Measurements from ENCODE around the gene SLC16A2. TPM values are rescaled to one million over a fixed set of nuclear protein-coding genes. Genes with fewer than 3 reads are reported as not detected.
"Not testable (repeated sequence)": the region's sequence is repeated elsewhere in the genome, so short reads cannot be mapped to it uniquely, and the experiment has no call there.

The SLC16A2 gene
- total RNA-seq, 1 donor from 2014 or later, result 8.1 TPM

- H3K4me1 ChIP-seq, result no peaks in the 10 kb centered on the region
- H3K36me3 ChIP-seq, result no peaks in the 10 kb centered on the region
- TF ChIP-seq CTCF (IDR thresholded peaks at IDR 0.05), result no peak
- no peak for DNase-seq
- H3K9me3 ChIP-seq, result no peaks in the 10 kb centered on the region
- no peak for ATAC-seq
- H3K27ac ChIP-seq, result no peak overlapping the region
- intact Hi-C loops (cut with DNase I), result no loop called here
- H3K4me3 ChIP-seq, result no peak overlapping the region
- no peaks in the 10 kb centered on the region for H3K27me3 ChIP-seq
These were observed 30.3 kb downstream of the SLC16A2 start for GRCh38 chrX:74451450-74452198.

DNA sequence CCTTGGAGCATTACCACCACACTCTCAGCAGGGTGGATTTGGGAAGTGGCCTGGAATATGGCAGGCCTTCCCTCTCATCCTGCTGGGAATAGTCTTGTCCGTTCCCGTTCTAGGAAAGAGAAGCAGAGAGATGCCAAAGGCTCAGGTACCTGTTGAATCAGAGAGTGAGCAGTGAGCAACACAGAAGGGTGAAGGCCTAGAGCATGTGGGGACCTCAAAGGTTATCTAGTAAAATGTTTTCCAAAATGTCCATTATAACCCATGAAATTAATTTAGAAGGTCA, 30.8 kb downstream of the SLC16A2 start:
- TF ChIP-seq CTCF (IDR thresholded peaks at IDR 0.05), result no peak
- Histone ChIP-seq H3K36me3 (no peaks in the 10 kb centered on the region), H3K4me3 (no peak overlapping the region), H3K27me3 (no peaks in the 10 kb centered on the region), H3K4me1 (no peaks in the 10 kb centered on the region), H3K9me3 (no peaks in the 10 kb centered on the region), H3K27ac (no peak overlapping the region)
- ATAC-seq (no peak), DNase-seq (no peak)
- intact Hi-C loops (cut with DNase I), result no loop called here

- H3K27ac ChIP-seq, result no peak overlapping the region
- no peak for TF ChIP-seq CTCF (IDR thresholded peaks at IDR 0.05)
- H3K9me3 ChIP-seq, result no peaks in the 10 kb centered on the region
- no peaks in the 10 kb centered on the region for H3K36me3 ChIP-seq
- intact Hi-C loops (cut with DNase I), result no loop called here
- no peaks in the 10 kb centered on the region for H3K4me1 ChIP-seq
- ATAC-seq (no peak), DNase-seq (no peak)
- H3K4me3 ChIP-seq, result no peak overlapping the region
- no peaks in the 10 kb centered on the region for H3K27me3 ChIP-seq
These were observed 31.9 kb downstream of the SLC16A2 start for GRCh38 chrX:74453178-74453577.

- intact Hi-C loops (cut with DNase I); DNase-seq; ATAC-seq; H3K4me3 ChIP-seq; H3K4me1 ChIP-seq; H3K9me3 ChIP-seq; H3K27ac ChIP-seq; H3K27me3 ChIP-seq; H3K36me3 ChIP-seq: not testable (repeated sequence)
These were observed 32.9 kb downstream of the SLC16A2 start for GRCh38 chrX:74454233-74454632.

- intact Hi-C loops (cut with DNase I), result no loop called here
- no peaks in the 10 kb centered on the region for H3K4me1 ChIP-seq
- no peak overlapping the region for H3K27ac ChIP-seq
- ATAC-seq (no peak), DNase-seq (no peak)
- no peaks in the 10 kb centered on the region for H3K9me3 ChIP-seq
- H3K27me3 ChIP-seq, result no peaks in the 10 kb centered on the region
- H3K4me3 ChIP-seq, result no peak overlapping the region
- H3K36me3 ChIP-seq, result no peaks in the 10 kb centered on the region
- TF ChIP-seq CTCF (IDR thresholded peaks at IDR 0.05), result no peak
These were observed 37.4 kb downstream of the SLC16A2 start for GRCh38 chrX:74458736-74459135.

DNA sequence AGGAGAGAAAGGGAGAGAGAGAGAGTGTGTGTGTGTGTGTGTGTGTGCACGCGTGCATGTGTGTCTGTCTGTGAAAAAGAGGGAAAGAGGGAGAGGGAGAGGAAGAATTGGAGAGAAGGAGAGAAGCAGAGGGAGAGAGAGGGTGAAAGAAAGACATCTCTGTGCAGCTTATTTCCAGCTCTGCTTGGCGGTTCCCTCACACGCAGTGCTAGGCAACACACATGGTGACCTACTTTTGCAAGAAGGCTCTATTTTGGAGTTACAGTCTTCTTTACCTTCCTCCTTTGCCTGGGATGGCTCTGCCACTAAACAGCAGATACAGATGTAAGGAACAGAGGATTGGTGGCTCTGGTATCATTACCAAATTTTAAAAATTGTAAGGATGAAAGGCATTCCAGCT, 40.1 kb downstream of the SLC16A2 start:
- H3K4me1 ChIP-seq, result no peaks in the 10 kb centered on the region
- TF ChIP-seq CTCF (IDR thresholded peaks at IDR 0.05), result no peak
- no peaks in the 10 kb centered on the region for H3K27me3 ChIP-seq
- DNase-seq (no peak), ATAC-seq (no peak)
- no peaks in the 10 kb centered on the region for H3K36me3 ChIP-seq
- no peak overlapping the region for H3K4me3 ChIP-seq
- H3K9me3 ChIP-seq, result no peaks in the 10 kb centered on the region
- intact Hi-C loops (cut with DNase I), result no loop called here
- H3K27ac ChIP-seq, result no peak overlapping the region
